Activated T-helper 1 cell treated with anti-CD3 and anti-CD28 coated beads, Interleukin-12 subunit alpha, Interleukin-12 subunit beta, Interleukin-2, Interleukin-4 antibody, amounts not matched to agents 30 ng/mL and 10 ng/mL and 1 ng/mL, durations not matched to agents 14 hours and 24 hours and 36 hours (primary cell): Measurements from ENCODE around the gene ETFB. TPM values are rescaled to one million over a fixed set of nuclear protein-coding genes. Genes with fewer than 3 reads are reported as not detected.

Source experiments
- DNase-seq: peaks from one replicate; pipeline ENCODE4 v3.0.0; 2021; ENCODE audit warnings: low spot score
- H3K27ac Mint-ChIP-seq: one replicate; pipeline ENCODE4 v1.8.0; 2021; ENCODE audit warnings: mild to moderate bottlenecking, mixed read lengths
- H3K27me3 Mint-ChIP-seq: one replicate; pipeline ENCODE4 v1.8.0; 2022; ENCODE audit warnings: mild to moderate bottlenecking, moderate library complexity, mixed read lengths; ENCODE audit not compliant: insufficient read depth
- H3K36me3 Mint-ChIP-seq: one replicate; pipeline ENCODE4 v1.8.0; 2021; ENCODE audit warnings: low read depth, mixed read lengths
- H3K4me1 Mint-ChIP-seq: one replicate; pipeline ENCODE4 v1.8.0; 2021; ENCODE audit warnings: low read depth, mixed read lengths
- H3K4me3 Mint-ChIP-seq: one replicate; pipeline ENCODE4 v1.8.0; 2021; ENCODE audit warnings: mild to moderate bottlenecking, moderate library complexity, mixed read lengths
- H3K9me3 Mint-ChIP-seq: one replicate; pipeline ENCODE4 v1.8.0; 2021; ENCODE audit warnings: mixed read lengths
- intact Hi-C: fragments of 100-400 bp; cut with micrococcal nuclease; formaldehyde crosslinking; loops from one replicate; pipeline ENCODE4 v1.15.1; 2024
- total RNA-seq: library from RNA; stranded (reverse); gene quantifications from 2 replicates; pipeline ENCODE4 v1.2.3, GENCODE V29; 2022

The ETFB gene
- total RNA-seq, 1 donor from 2014 or later, result 180 TPM

GRCh38 chr19:51391073-51391611, 25.0 kb upstream of the ETFB start:
- no peaks in the 10 kb centered on the region for H3K27me3 Mint-ChIP-seq
- H3K4me3 Mint-ChIP-seq, result no peak overlapping the region
- H3K9me3 Mint-ChIP-seq, result no peaks in the 10 kb centered on the region
- intact Hi-C loops, result no loop called here
- H3K27ac Mint-ChIP-seq, result peak overlapping the region; percentile 63
- H3K4me1 Mint-ChIP-seq, result peaks cover 43% of the 10 kb centered on the region
- H3K36me3 Mint-ChIP-seq, result peaks cover 2% of the 10 kb centered on the region
- DNase-seq, result no peak

- H3K27me3 Mint-ChIP-seq, result no peaks in the 10 kb centered on the region
- intact Hi-C loops, result no loop called here
- H3K4me3 Mint-ChIP-seq, result no peak overlapping the region
- peaks cover 2% of the 10 kb centered on the region for H3K36me3 Mint-ChIP-seq
- H3K9me3 Mint-ChIP-seq, result no peaks in the 10 kb centered on the region
- peaks cover 29% of the 10 kb centered on the region for H3K4me1 Mint-ChIP-seq
- no peak overlapping the region for H3K27ac Mint-ChIP-seq
- DNase-seq, result no peak
These were observed 23.0 kb upstream of the ETFB start for GRCh38 chr19:51389143-51389542.

GRCh38 chr19:51387924-51388389, 21.8 kb upstream of the ETFB start, which contains the start of gene LIM2:
Gene LIM2, minus strand, starts transcription at chr19:51387974. Its CDS starts 531 bp downstream, at chr19:51387443.
- H3K27ac Mint-ChIP-seq, result peak within 1 kb of the TSS; percentile 18
- H3K36me3 Mint-ChIP-seq, result peaks cover 2% of the 10 kb centered on the region
- H3K27me3 Mint-ChIP-seq, result no peaks in the 10 kb centered on the region
- H3K4me3 Mint-ChIP-seq, result no peak within 1 kb of the TSS
- H3K9me3 Mint-ChIP-seq, result no peaks in the 10 kb centered on the region
- intact Hi-C loops, result no loop called here
- H3K4me1 Mint-ChIP-seq, result peaks cover 26% of the 10 kb centered on the region
- no peak for DNase-seq

- intact Hi-C loops, result no loop called here
- H3K9me3 Mint-ChIP-seq, result no peaks in the 10 kb centered on the region
- H3K4me3 Mint-ChIP-seq, result no peak overlapping the region
- H3K27ac Mint-ChIP-seq, result no peak overlapping the region
- no peaks in the 10 kb centered on the region for H3K27me3 Mint-ChIP-seq
- H3K4me1 Mint-ChIP-seq, result peaks cover 20% of the 10 kb centered on the region
- DNase-seq, result no peak
- peaks cover 2% of the 10 kb centered on the region for H3K36me3 Mint-ChIP-seq
These were observed 20.8 kb upstream of the ETFB start for GRCh38 chr19:51386882-51387520.

- no peak for DNase-seq
- Mint-ChIP-seq H3K27ac (no peak overlapping the region), H3K4me1 (peaks cover 17% of the 10 kb centered on the region), H3K4me3 (no peak overlapping the region), H3K27me3 (no peaks in the 10 kb centered on the region), H3K9me3 (peaks cover 6% of the 10 kb centered on the region), H3K36me3 (peaks cover 2% of the 10 kb centered on the region)
- intact Hi-C loops, result no loop called here
These were observed 15.8 kb upstream of the ETFB start for GRCh38 chr19:51382004-51382403.

- H3K4me1 Mint-ChIP-seq, result peaks cover 28% of the 10 kb centered on the region
- intact Hi-C loops, result no loop called here
- no peak overlapping the region for H3K27ac Mint-ChIP-seq
- peaks cover 2% of the 10 kb centered on the region for H3K36me3 Mint-ChIP-seq
- peaks cover 6% of the 10 kb centered on the region for H3K9me3 Mint-ChIP-seq
- H3K4me3 Mint-ChIP-seq, result no peak overlapping the region
- H3K27me3 Mint-ChIP-seq, result no peaks in the 10 kb centered on the region
- DNase-seq, result no peak
These were observed 14.2 kb upstream of the ETFB start for GRCh38 chr19:51380379-51380778.

- Mint-ChIP-seq H3K4me1 (peaks cover 50% of the 10 kb centered on the region), H3K27me3 (no peaks in the 10 kb centered on the region), H3K4me3 (no peak overlapping the region), H3K9me3 (peaks cover 6% of the 10 kb centered on the region), H3K36me3 (peaks cover 4% of the 10 kb centered on the region), H3K27ac (no peak overlapping the region)
- intact Hi-C loops, result no loop called here
- DNase-seq, result no peak
These were observed 11.2 kb upstream of the ETFB start for GRCh38 chr19:51377422-51377821.

GRCh38 chr19:51375504-51376221, 9.5 kb upstream of the ETFB start:
- Mint-ChIP-seq H3K9me3 (no peaks in the 10 kb centered on the region), H3K4me1 (peaks cover 63% of the 10 kb centered on the region), H3K27ac (peak overlapping the region; percentile 87), H3K36me3 (peaks cover 11% of the 10 kb centered on the region), H3K4me3 (peak overlapping the region; percentile 62), H3K27me3 (no peaks in the 10 kb centered on the region)
- intact Hi-C loops, result loop anchor here (1.0 kb wide), 1 partner anchor 8 kb away; no protein-coding TSS in a partner anchor
- DNase-seq, result peak; percentile 59

GRCh38 chr19:51372649-51373504, 6.7 kb upstream of the ETFB start, which contains the start of gene NKG7:
Gene NKG7, minus strand, starts transcription at chr19:51372654. Its CDS starts 119 bp downstream, at chr19:51372535.
- Mint-ChIP-seq H3K27me3 (no peaks in the 10 kb centered on the region), H3K27ac (peak within 1 kb of the TSS; percentile 87), H3K9me3 (no peaks in the 10 kb centered on the region), H3K4me3 (peak within 1 kb of the TSS; percentile 87), H3K36me3 (peaks cover 17% of the 10 kb centered on the region), H3K4me1 (peaks cover 74% of the 10 kb centered on the region)
- intact Hi-C loops, result loop anchor here (1.0 kb wide), 2 partner anchors 21 to 68 kb away; no protein-coding TSS in a partner anchor
- DNase-seq, result peak; percentile 68

GRCh38 chr19:51372021-51372648, 5.9 kb upstream of the ETFB start:
- DNase-seq, result no peak
- peak overlapping the region; percentile 87 for H3K4me3 Mint-ChIP-seq
- peaks cover 17% of the 10 kb centered on the region for H3K36me3 Mint-ChIP-seq
- H3K4me1 Mint-ChIP-seq, result peaks cover 74% of the 10 kb centered on the region
- intact Hi-C loops, result no loop called here
- peak overlapping the region; percentile 87 for H3K27ac Mint-ChIP-seq
- H3K9me3 Mint-ChIP-seq, result no peaks in the 10 kb centered on the region
- no peaks in the 10 kb centered on the region for H3K27me3 Mint-ChIP-seq

GRCh38 chr19:51371186-51371690, 5.0 kb upstream of the ETFB start:
- Mint-ChIP-seq H3K36me3 (peaks cover 20% of the 10 kb centered on the region), H3K27ac (peak overlapping the region; percentile 87), H3K4me1 (peaks cover 74% of the 10 kb centered on the region), H3K4me3 (peak overlapping the region; percentile 87), H3K27me3 (no peaks in the 10 kb centered on the region), H3K9me3 (no peaks in the 10 kb centered on the region)
- intact Hi-C loops, result no loop called here
- DNase-seq, result no peak

GRCh38 chr19:51370230-51370629, 4.0 kb upstream of the ETFB start:
- H3K27ac Mint-ChIP-seq, result peak overlapping the region; percentile 87
- peaks cover 18% of the 10 kb centered on the region for H3K36me3 Mint-ChIP-seq
- peak overlapping the region; percentile 87 for H3K4me3 Mint-ChIP-seq
- H3K27me3 Mint-ChIP-seq, result no peaks in the 10 kb centered on the region
- peaks cover 69% of the 10 kb centered on the region for H3K4me1 Mint-ChIP-seq
- intact Hi-C loops, result no loop called here
- H3K9me3 Mint-ChIP-seq, result no peaks in the 10 kb centered on the region
- no peak for DNase-seq
